PC-9 (cell line): ENCODE data around the gene SETDB2. TPM values are rescaled to one million over a fixed set of nuclear protein-coding genes. Genes with fewer than 3 reads are reported as not detected.

Source experiments
- BruUV-seq: library from RNA; stranded (reverse); fragments of 400-500 nt; replicated peaks from 2 replicates; lab custom pipeline; 2021; lab: Mats Ljungman, UMichigan
- CTCF ChIA-PET: fragments of 300-600 bp; sonication (Branson Sonifier 250); formaldehyde crosslinking; loops from one replicate; lab custom pipeline; 2022; ENCODE audit warnings: antibody characterized with exemption; lab: Charles Lee
- POLR2A ChIA-PET: fragments of 300-600 bp; sonication (Branson Sonifier 250); formaldehyde crosslinking; loops from one replicate; lab custom pipeline; 2022; ENCODE audit warnings: antibody characterized with exemption; ENCODE audit not compliant: unreplicated experiment; lab: Charles Lee
- DNase-seq, 2 experiments: peaks; one replicate each; pipeline versions ENCODE4 v3.0.0 to v3.0.0-alpha.2; 2015 to 2022; ENCODE audit warnings: mixed read lengths in 1 of 2
- H2AFZ ChIP-seq: fragments of 200-600 bp; sonication (generic); 2 replicates; pipeline ENCODE4 v1.8.1; 2017; ENCODE audit warnings: antibody characterized with exemption
- H3F3A ChIP-seq: fragments of 200-600 bp; sonication (generic); 2 replicates; pipeline ENCODE4 v1.8.1; 2017; ENCODE audit warnings: antibody characterized with exemption, mild to moderate bottlenecking, low read depth; ENCODE audit not compliant: insufficient read depth
- H3K27ac ChIP-seq: fragments of 200-600 bp; sonication (generic); 2 replicates; pipeline ENCODE4 v1.6.1; 2016; ENCODE audit warnings: mixed run types
- H3K27me3 ChIP-seq: fragments of 200-600 bp; sonication (generic); 2 replicates; pipeline ENCODE4 v1.6.1; 2016; ENCODE audit warnings: low read depth, mixed run types; ENCODE audit not compliant: insufficient read depth
- H3K36me3 ChIP-seq: fragments of 200-600 bp; sonication (generic); 2 replicates; pipeline ENCODE4 v1.6.1; 2016; ENCODE audit warnings: low read depth, mixed run types
- H3K4me1 ChIP-seq: fragments of 200-600 bp; sonication (generic); replicated peaks from 2 replicates; pipeline ENCODE4 v1.6.1; 2016; ENCODE audit warnings: mixed run types; ENCODE audit not compliant: insufficient read depth
- H3K4me2 ChIP-seq: fragments of 200-600 bp; sonication (generic); 2 replicates; pipeline ENCODE4 v1.6.1; 2017; ENCODE audit warnings: mixed run types
- H3K4me3 ChIP-seq: fragments of 200-600 bp; sonication (generic); 2 replicates; pipeline ENCODE4 v1.6.1; 2016; ENCODE audit warnings: mixed run types
- H3K79me2 ChIP-seq: fragments of 200-600 bp; sonication (generic); 2 replicates; pipeline ENCODE4 v1.6.1; 2017; ENCODE audit warnings: low read depth, mixed run types
- H3K9me2 ChIP-seq: fragments of 200-600 bp; sonication (generic); 2 replicates; pipeline ENCODE4 v1.8.1; 2017; ENCODE audit warnings: mild to moderate bottlenecking; ENCODE audit not compliant: insufficient read depth
- H3K9me3 ChIP-seq: fragments of 200-600 bp; sonication (generic); 2 replicates; pipeline ENCODE4 v1.8.1; 2016; ENCODE audit warnings: low read depth; ENCODE audit not compliant: insufficient read depth
- H4K20me1 ChIP-seq: fragments of 200-600 bp; sonication (generic); 2 replicates; pipeline ENCODE4 v1.8.1; 2017; ENCODE audit not compliant: insufficient read depth
- EZH2 ChIP-seq: fragments of 200-600 bp; sonication (generic); IDR thresholded peaks from 2 replicates; pipeline ENCODE4 v1.8.0; 2017; ENCODE audit warnings: antibody characterized with exemption, low read depth
- intact Hi-C: fragments of 100-400 bp; cut with micrococcal nuclease; formaldehyde crosslinking; loops from one replicate; pipeline ENCODE4 v1.10.0; 2022; ENCODE audit not compliant: unreplicated experiment
- total RNA-seq: library from RNA; stranded (reverse); gene quantifications from 2 replicates; pipeline ENCODE4 v1.2.3, GENCODE V29; 2021
- TF ChIP-seq, protein P1 (sequence below): fragments of 200-600 bp; sonication (generic); conservative IDR thresholded peaks from 2 replicates; pipeline ENCODE4 v1.6.1; 2017; ENCODE audit warnings: mixed run types, antibody characterized with exemption, mild to moderate bottlenecking, moderate library complexity

The SETDB2 gene
- total RNA-seq, 1 experiment from 2014 or later, result 6.9 TPM

DNA sequence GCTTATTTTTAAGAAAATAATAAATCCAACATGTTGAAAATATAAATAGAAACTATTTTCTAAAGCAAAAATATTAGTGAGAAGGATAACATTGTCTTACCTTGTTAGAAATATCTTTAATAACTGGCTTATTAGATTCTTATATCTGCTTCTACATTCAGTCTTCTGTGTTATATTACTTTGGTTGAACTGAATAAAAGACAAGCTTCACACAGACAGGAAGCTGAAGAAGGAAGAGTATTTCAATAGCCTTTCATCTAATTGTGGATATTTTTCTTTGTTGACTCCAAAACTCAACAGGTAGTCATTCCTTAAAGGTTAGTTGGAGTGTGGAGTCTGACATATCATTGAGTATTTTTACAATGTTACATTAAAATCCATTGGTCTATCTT is 10.9 kb downstream of the SETDB2 start:
- H3K4me3 ChIP-seq, result no peak overlapping the region
- H3K4me1 ChIP-seq, result no peaks in the 10 kb centered on the region
- intact Hi-C loops, result no loop called here
- no peak overlapping the region for H2AFZ ChIP-seq
- H3K9me2 ChIP-seq, result no peaks in the 10 kb centered on the region
- H3F3A ChIP-seq, result no peaks in the 10 kb centered on the region
- POLR2A ChIA-PET, result no interaction called here
- no peaks in the 10 kb centered on the region for H3K79me2 ChIP-seq
- H3K27ac ChIP-seq, result no peak overlapping the region
- CTCF ChIA-PET, result no interaction called here
- H3K27me3 ChIP-seq, result no peaks in the 10 kb centered on the region
- TF ChIP-seq, protein P1, sequence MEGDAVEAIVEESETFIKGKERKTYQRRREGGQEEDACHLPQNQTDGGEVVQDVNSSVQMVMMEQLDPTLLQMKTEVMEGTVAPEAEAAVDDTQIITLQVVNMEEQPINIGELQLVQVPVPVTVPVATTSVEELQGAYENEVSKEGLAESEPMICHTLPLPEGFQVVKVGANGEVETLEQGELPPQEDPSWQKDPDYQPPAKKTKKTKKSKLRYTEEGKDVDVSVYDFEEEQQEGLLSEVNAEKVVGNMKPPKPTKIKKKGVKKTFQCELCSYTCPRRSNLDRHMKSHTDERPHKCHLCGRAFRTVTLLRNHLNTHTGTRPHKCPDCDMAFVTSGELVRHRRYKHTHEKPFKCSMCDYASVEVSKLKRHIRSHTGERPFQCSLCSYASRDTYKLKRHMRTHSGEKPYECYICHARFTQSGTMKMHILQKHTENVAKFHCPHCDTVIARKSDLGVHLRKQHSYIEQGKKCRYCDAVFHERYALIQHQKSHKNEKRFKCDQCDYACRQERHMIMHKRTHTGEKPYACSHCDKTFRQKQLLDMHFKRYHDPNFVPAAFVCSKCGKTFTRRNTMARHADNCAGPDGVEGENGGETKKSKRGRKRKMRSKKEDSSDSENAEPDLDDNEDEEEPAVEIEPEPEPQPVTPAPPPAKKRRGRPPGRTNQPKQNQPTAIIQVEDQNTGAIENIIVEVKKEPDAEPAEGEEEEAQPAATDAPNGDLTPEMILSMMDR, result no peak
- TF ChIP-seq EZH2, result no peak
- H4K20me1 ChIP-seq, result no peaks in the 10 kb centered on the region
- H3K4me2 ChIP-seq, result no peak overlapping the region
- H3K9me3 ChIP-seq, result no peaks in the 10 kb centered on the region
- 0 out of 2 replicates have a peak, but pooled peaks cover 4% of the 10 kb centered on the region for H3K36me3 ChIP-seq
- no peak for DNase-seq
- BruUV-seq, result no TSS peak

DNA sequence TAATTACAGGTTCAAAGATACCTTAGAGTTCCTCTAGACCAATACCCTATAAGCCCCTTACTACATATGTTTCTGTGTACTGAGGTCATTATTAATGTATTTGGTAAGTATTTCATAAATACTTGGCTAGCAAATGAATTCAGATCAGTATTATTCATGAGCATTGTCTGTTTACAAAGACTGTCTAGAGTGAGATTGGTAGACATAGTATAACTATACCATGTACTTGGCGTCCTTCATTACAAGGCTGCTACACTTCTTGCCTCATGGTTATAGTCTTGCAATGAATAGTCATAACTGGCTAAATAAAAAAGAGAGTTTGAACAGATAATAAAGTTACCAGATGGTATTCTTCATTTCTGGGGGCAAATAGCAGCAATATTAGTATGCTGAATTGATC is 12.1 kb downstream of the SETDB2 start:
- no peaks in the 10 kb centered on the region for H3K79me2 ChIP-seq
- no peak overlapping the region for H3K27ac ChIP-seq
- H3K9me3 ChIP-seq, result no peaks in the 10 kb centered on the region; the same call in 1 of the 2 replicates
- H4K20me1 ChIP-seq, result no peaks in the 10 kb centered on the region
- ChIA-PET POLR2A (no interaction called here), CTCF (no interaction called here)
- DNase-seq, result no peak
- H3K4me2 ChIP-seq, result no peak overlapping the region
- 0 out of 2 replicates have a peak, but pooled peaks cover 4% of the 10 kb centered on the region for H3K36me3 ChIP-seq
- no TSS peak for BruUV-seq
- intact Hi-C loops, result no loop called here
- TF ChIP-seq, protein P1, result no peak
- no peak for TF ChIP-seq EZH2
- H3F3A ChIP-seq, result no peaks in the 10 kb centered on the region
- H3K27me3 ChIP-seq, result no peaks in the 10 kb centered on the region
- no peak overlapping the region for H3K4me3 ChIP-seq
- no peaks in the 10 kb centered on the region for H3K4me1 ChIP-seq
- no peaks in the 10 kb centered on the region for H3K9me2 ChIP-seq
- H2AFZ ChIP-seq, result no peak overlapping the region

DNA sequence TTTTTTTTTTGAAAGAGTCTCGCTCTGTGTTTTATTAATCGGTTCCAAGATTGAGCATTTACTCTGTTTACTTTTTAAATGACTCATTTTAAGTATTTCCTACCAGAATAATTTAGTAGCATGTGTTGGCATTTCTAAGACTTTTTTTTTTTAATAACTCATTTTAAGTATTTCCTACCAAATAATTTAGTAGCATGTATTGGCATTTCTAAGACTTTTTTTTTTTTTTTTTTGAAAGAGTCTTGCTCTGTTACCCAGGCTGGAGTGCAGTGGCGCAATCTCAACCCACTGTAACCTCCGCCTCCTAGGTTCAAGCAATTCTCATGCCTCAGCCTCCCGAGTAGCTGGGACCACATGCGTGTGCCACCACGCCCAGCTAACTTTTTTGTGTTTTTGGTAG is 13.1 kb downstream of the SETDB2 start:
- intact Hi-C loops, result no loop called here

More for the DNA sequence above, 13.1 kb downstream of the SETDB2 start:
- Histone ChIP-seq H3K4me2 (no peak overlapping the region), H2AFZ (no peak overlapping the region), H3F3A (no peaks in the 10 kb centered on the region), H3K27ac (no peak overlapping the region), H3K36me3 (0 out of 2 replicates have a peak, but pooled peaks cover 4% of the 10 kb centered on the region), H3K27me3 (no peaks in the 10 kb centered on the region), H3K9me2 (no peaks in the 10 kb centered on the region), H3K79me2 (no peaks in the 10 kb centered on the region), H4K20me1 (no peaks in the 10 kb centered on the region), H3K9me3 (no peaks in the 10 kb centered on the region; the same call in 1 of the 2 replicates), H3K4me1 (no peaks in the 10 kb centered on the region), H3K4me3 (no peak overlapping the region)
- CTCF ChIA-PET, result no interaction called here
- POLR2A ChIA-PET, result no interaction called here
- no peak for DNase-seq
- BruUV-seq, result no TSS peak
- TF ChIP-seq, protein P1, result no peak
- TF ChIP-seq EZH2, result no peak
